HepG2 (cell line): ENCODE results near the gene TMEM167A. TPM values are rescaled to one million over a fixed set of nuclear protein-coding genes. Genes with fewer than 3 reads are reported as not detected.

ENCODE experiments used
- ARHGAP35 ChIP-seq: sonication (generic); formaldehyde crosslinking; IDR thresholded peaks from 2 replicates; pipeline ENCODE4 v1.9.0; 2022; ENCODE audit warnings: mild to moderate bottlenecking, inconsistent platforms, moderate library complexity, missing genetic modification reagents, borderline replicate concordance
- ATF7-NPFF ChIP-seq: sonication (generic); formaldehyde crosslinking; IDR thresholded peaks from 2 replicates; pipeline ENCODE4 v1.8.1; 2023; ENCODE audit warnings: mild to moderate bottlenecking, low read depth, missing genetic modification reagents, moderate library complexity
- CEBPG ChIP-seq: IDR thresholded peaks from 2 replicates; pipeline ENCODE4 v1.6.1; 2016
- E2F2 ChIP-seq: sonication (generic); formaldehyde crosslinking; IDR thresholded peaks from 2 replicates; pipeline ENCODE4 v1.4.0; 2020; ENCODE audit warnings: missing genetic modification reagents, borderline replicate concordance
- ESRRA ChIP-seq: sonication (generic); formaldehyde crosslinking; IDR thresholded peaks from 2 replicates; pipeline ENCODE4 v1.5.1; 2020; ENCODE audit warnings: mild to moderate bottlenecking, low read depth, missing genetic modification reagents
- GTF2F1 ChIP-seq: fragments of 150-350 bp; IDR thresholded peaks from 2 replicates; pipeline ENCODE4 v1.6.1; 2014; ENCODE audit warnings: low read length
- HDAC6 ChIP-seq: fragments of 200-600 bp; sonication (generic); IDR thresholded peaks from 2 replicates; pipeline ENCODE4 v1.7.0; 2017; ENCODE audit warnings: mild to moderate bottlenecking, antibody characterized with exemption, low read length, low read depth
- HMGA1 ChIP-seq: sonication (generic); formaldehyde crosslinking; conservative IDR thresholded peaks from 2 replicates; pipeline ENCODE4 v1.4.0; 2020; ENCODE audit warnings: missing genetic modification reagents
- KLF13 ChIP-seq: sonication (generic); formaldehyde crosslinking; IDR thresholded peaks from 2 replicates; pipeline ENCODE4 v1.4.0; 2020; ENCODE audit warnings: mild to moderate bottlenecking, missing genetic modification reagents
- MED1 ChIP-seq: sonication (generic); formaldehyde crosslinking; IDR thresholded peaks from 2 replicates; pipeline ENCODE4 v1.4.0; 2020; ENCODE audit warnings: missing genetic modification reagents
- MED13 ChIP-seq: sonication (generic); formaldehyde crosslinking; IDR thresholded peaks from 2 replicates; pipeline ENCODE4 v1.5.0; 2020; ENCODE audit warnings: missing genetic modification reagents
- MEIS1 ChIP-seq: sonication (generic); formaldehyde crosslinking; IDR thresholded peaks from 2 replicates; pipeline ENCODE4 v1.9.0; 2021; ENCODE audit warnings: mild to moderate bottlenecking, missing genetic modification reagents, moderate library complexity, borderline replicate concordance
- PHF8 ChIP-seq: sonication (generic); formaldehyde crosslinking; IDR thresholded peaks from 2 replicates; pipeline ENCODE4 v1.5.0; 2020; ENCODE audit warnings: missing genetic modification reagents
- POLR2AphosphoS5 ChIP-seq: IDR thresholded peaks from 2 replicates; pipeline ENCODE4 v1.6.1; 2012; ENCODE audit warnings: low read depth, low read length
- SIX1 ChIP-seq: sonication (generic); formaldehyde crosslinking; IDR thresholded peaks from 2 replicates; pipeline ENCODE4 v1.4.0; 2020; ENCODE audit warnings: missing genetic modification reagents, borderline replicate concordance
- SIX4 ChIP-seq: sonication (generic); formaldehyde crosslinking; IDR thresholded peaks from 2 replicates; pipeline ENCODE4 v1.4.0; 2020; ENCODE audit warnings: missing genetic modification reagents
- SKI ChIP-seq: fragments of 450-650 bp; IDR thresholded peaks from one replicate; pipeline ENCODE4 v1.6.1; 2018; ENCODE audit warnings: mild to moderate bottlenecking; ENCODE audit not compliant: partially characterized antibody
- SKIL ChIP-seq: sonication (generic); formaldehyde crosslinking; IDR thresholded peaks from 2 replicates; pipeline ENCODE4 v1.8.0; 2022; ENCODE audit warnings: missing genetic modification reagents, mild to moderate bottlenecking, moderate library complexity, borderline replicate concordance
- SNAPC2 ChIP-seq: sonication (generic); formaldehyde crosslinking; IDR thresholded peaks from 2 replicates; pipeline ENCODE4 v1.8.1; 2022; ENCODE audit warnings: mild to moderate bottlenecking, missing genetic modification reagents
- ZBTB25 ChIP-seq: IDR thresholded peaks from 2 replicates; pipeline ENCODE4 v1.6.1; 2018; ENCODE audit warnings: missing genetic modification reagents
- ZC3H4 ChIP-seq: sonication (generic); formaldehyde crosslinking; IDR thresholded peaks from 2 replicates; pipeline ENCODE4 v1.4.0; 2020; ENCODE audit warnings: missing genetic modification reagents, borderline replicate concordance
- ZMYM4 ChIP-seq: sonication (generic); formaldehyde crosslinking; IDR thresholded peaks from 2 replicates; pipeline ENCODE4 v1.8.1; 2023; ENCODE audit warnings: mild to moderate bottlenecking, missing genetic modification reagents
- ZNF260 ChIP-seq: sonication (generic); formaldehyde crosslinking; IDR thresholded peaks from 2 replicates; pipeline ENCODE4 v1.4.0; 2020; ENCODE audit warnings: missing genetic modification reagents, low read depth, mild to moderate bottlenecking, borderline replicate concordance
- ZNF30 ChIP-seq: sonication (generic); formaldehyde crosslinking; IDR thresholded peaks from 2 replicates; pipeline ENCODE4 v1.5.0; 2020; ENCODE audit warnings: mild to moderate bottlenecking, missing genetic modification reagents
- ZNF432 ChIP-seq: sonication (generic); formaldehyde crosslinking; IDR thresholded peaks from 2 replicates; pipeline ENCODE4 v1.5.0; 2020; ENCODE audit warnings: missing genetic modification reagents, mild to moderate bottlenecking, borderline replicate concordance
- ZNF543 ChIP-seq: sonication (generic); formaldehyde crosslinking; IDR thresholded peaks from 2 replicates; pipeline ENCODE4 v1.4.0; 2020; ENCODE audit warnings: mild to moderate bottlenecking, missing genetic modification reagents
- ZNF549 ChIP-seq: sonication (generic); formaldehyde crosslinking; IDR thresholded peaks from 2 replicates; pipeline ENCODE4 v1.5.0; 2020; ENCODE audit warnings: missing genetic modification reagents
- ZNF607 ChIP-seq: sonication (generic); formaldehyde crosslinking; IDR thresholded peaks from 2 replicates; pipeline ENCODE4 v1.5.1; 2020; ENCODE audit warnings: missing genetic modification reagents, mild to moderate bottlenecking, borderline replicate concordance
- polyA plus RNA-seq, 8 experiments: library from polyadenylated mRNA; depleted of rRNA in 3 of 8; stranded (reverse) in 7 of 8; unstranded in 1 of 8; fragments of >200 nt; fragmentation: Illumina TruSeq in 4 of 8; extraction: Trizol in 4 of 8; gene quantifications; 2 replicates each; pipeline versions ENCODE4 v1.2.1 to v1.2.3, GENCODE V29; 2011 to 2016; ENCODE audit warnings: low read depth in 4 of 8, missing spikeins in 1 of 8, mixed read lengths in 1 of 8; ENCODE audit not compliant: insufficient read depth in 1 of 8
- total RNA-seq, 5 experiments: library from RNA; depleted of rRNA; stranded (reverse); fragments of >200 nt; fragmentation: Illumina TruSeq; extraction: Trizol; gene quantifications; 2 replicates each; pipeline ENCODE4 v1.2.3, GENCODE V29; 2016; ENCODE audit warnings: low read depth in 1 of 5

The TMEM167A gene
- total and polyA plus RNA-seq, 2 of the 13 experiments (the other 11 are each of a cell fraction or from before 2014, with no cell fraction given) = 47.0 to 78.7 TPM

GRCh38 chr5:83077662-83078261 is 568 bp upstream of the TMEM167A start (continued):
- TF ChIP-seq SIX1 (CRISPR knock-in tag) = no peak
- no peak for TF ChIP-seq ATF7-NPFF
- TF ChIP-seq HDAC6 = no peak
- no peak for TF ChIP-seq SIX4 (CRISPR knock-in tag)
- no peak for TF ChIP-seq MEIS1 (CRISPR knock-in tag)
- TF ChIP-seq ZNF260 = no peak
- TF ChIP-seq ZNF30 (CRISPR knock-in tag) = no peak
- no peak for TF ChIP-seq ZNF543
- no peak for TF ChIP-seq GTF2F1
- TF ChIP-seq SNAPC2 (CRISPR knock-in tag) = no peak
- no peak for TF ChIP-seq SKIL (CRISPR knock-in tag)
- TF ChIP-seq SKI = no peak
- no peak for TF ChIP-seq ZC3H4
- TF ChIP-seq MED1 (CRISPR knock-in tag) = no peak
- no peak for TF ChIP-seq KLF13 (CRISPR knock-in tag)
- peak; percentile 28 for TF ChIP-seq PHF8
- TF ChIP-seq E2F2 (CRISPR knock-in tag) = no peak
- TF ChIP-seq ARHGAP35 = no peak
- no peak for TF ChIP-seq ZNF432 (CRISPR knock-in tag)
- no peak for TF ChIP-seq ZBTB25 (CRISPR knock-in tag)
- no peak for TF ChIP-seq CEBPG (CRISPR knock-in tag)
- TF ChIP-seq ZNF607 (CRISPR knock-in tag) = no peak
- no peak for TF ChIP-seq MED13 (CRISPR knock-in tag)
- TF ChIP-seq ZMYM4 (CRISPR knock-in tag) = no peak
- TF ChIP-seq POLR2AphosphoS5 = peak; percentile 52; the same call in 1 of the 2 replicates
- no peak for TF ChIP-seq ZNF549 (CRISPR knock-in tag)
- TF ChIP-seq ESRRA = no peak
- no peak for TF ChIP-seq HMGA1 (CRISPR knock-in tag)
